Fibroblast of lung (primary cell): Measurements from ENCODE around the gene LTC4S. TPM values are rescaled to one million over a fixed set of nuclear protein-coding genes. Genes with fewer than 3 reads are reported as not detected.

Experiments used
- DNase-seq, 2 donors: peaks; one replicate each; pipeline versions ENCODE4 v3.0.0 to v3.0.0-alpha.2; 2010; ENCODE audit warnings: low read depth in 2 of 2
- H2AFZ ChIP-seq: 2 replicates; pipeline ENCODE4 v1.5.1; 2012; ENCODE audit warnings: low read length, control low read depth, inconsistent platforms
- H3K27ac ChIP-seq: 2 replicates; pipeline ENCODE4 v1.5.1; 2011; ENCODE audit warnings: low read length, control low read depth; ENCODE audit not compliant: insufficient read depth
- H3K27me3 ChIP-seq: 2 replicates; pipeline ENCODE4 v1.5.1; 2011; ENCODE audit warnings: mild to moderate bottlenecking, low read length; ENCODE audit not compliant: control insufficient read depth, insufficient read depth
- H3K36me3 ChIP-seq: 2 replicates; pipeline ENCODE4 v1.5.1; 2011; ENCODE audit warnings: low read length; ENCODE audit not compliant: control insufficient read depth, insufficient read depth
- H3K4me1 ChIP-seq: 2 replicates; pipeline ENCODE4 v1.5.1; 2011; ENCODE audit warnings: low read length; ENCODE audit not compliant: control insufficient read depth, insufficient read depth; ENCODE audit errors: extremely low read depth
- H3K4me2 ChIP-seq: 2 replicates; pipeline ENCODE4 v1.5.1; 2011; ENCODE audit warnings: low read length, control low read depth; ENCODE audit not compliant: insufficient read depth; ENCODE audit errors: extremely low read depth
- H3K4me3 ChIP-seq, 4 experiments: fragments of 200-600 bp in 1 of 4; sonication (generic) in 1 of 4; replicated peaks in 1 of 4; 2 replicates each; pipeline ENCODE4 v1.5.1; 2011 to 2016; ENCODE audit warnings: low read length in 4 of 4, low read depth in 3 of 4, mild to moderate bottlenecking in 3 of 4, control low read depth in 2 of 4, inconsistent platforms in 1 of 4, mixed read lengths in 1 of 4; ENCODE audit not compliant: insufficient read depth in 1 of 4; ENCODE audit errors: control extremely low read depth in 1 of 4
- H3K79me2 ChIP-seq: 2 replicates; pipeline ENCODE4 v1.5.1; 2012; ENCODE audit warnings: mild to moderate bottlenecking, low read length, inconsistent platforms; ENCODE audit not compliant: control insufficient read depth, insufficient read depth
- H3K9ac ChIP-seq: 2 replicates; pipeline ENCODE4 v1.5.1; 2011; ENCODE audit warnings: mild to moderate bottlenecking, low read length, control low read depth; ENCODE audit not compliant: insufficient read depth
- H3K9me3 ChIP-seq: 2 replicates; pipeline ENCODE4 v1.5.1; 2012; ENCODE audit warnings: low read depth, low read length; ENCODE audit not compliant: control insufficient read depth, insufficient read depth
- H4K20me1 ChIP-seq: 2 replicates; pipeline ENCODE4 v1.5.1; 2011; ENCODE audit warnings: low read length; ENCODE audit not compliant: control insufficient read depth, insufficient read depth; ENCODE audit errors: extremely low read depth
- CTCF ChIP-seq, 2 donors: IDR thresholded peaks in 1 of 2; conservative IDR thresholded peaks in 1 of 2; 1 replicate in 1 of 2; 2 replicates in 1 of 2; pipeline ENCODE4 v1.5.1; 2011 to 2012; ENCODE audit warnings: low read length in 2 of 2, control low read depth in 1 of 2, inconsistent platforms in 1 of 2, low read depth in 1 of 2, mild to moderate bottlenecking in 1 of 2
- EZH2 ChIP-seq: IDR thresholded peaks from 2 replicates; pipeline ENCODE4 v1.5.1; 2012; ENCODE audit warnings: low read length, control low read depth, mild to moderate bottlenecking; ENCODE audit errors: missing control alignments
- polyA plus RNA-seq, 2 donors: library from polyadenylated mRNA; depleted of rRNA in 1 of 2; stranded (reverse) in 1 of 2; unstranded in 1 of 2; fragments of >200 nt; gene quantifications; 2 replicates each; pipeline ENCODE4 v1.2.1, GENCODE V29; 2011 to 2012; ENCODE audit warnings: missing spikeins in 1 of 2
- total RNA-seq: library from RNA; depleted of rRNA; stranded (reverse); fragments of >200 nt; gene quantifications from 2 replicates; pipeline ENCODE4 v1.2.1, GENCODE V29; 2014

Gene LTC4S
- total and polyA plus RNA-seq, 2 donors (not counting 1 experiment from before 2014, with no cell fraction given): 0.32 to 0.83 TPM

- Histone ChIP-seq H4K20me1 (no peaks in the 10 kb centered on the region), H3K27ac (peak overlapping the region; percentile 18), H3K9ac (no peak overlapping the region), H3K36me3 (peaks cover 19% of the 10 kb centered on the region), H2AFZ (no peak overlapping the region), H3K4me1 (peaks cover 31% of the 10 kb centered on the region), H3K9me3 (no peaks in the 10 kb centered on the region), H3K79me2 (peaks cover 37% of the 10 kb centered on the region), H3K4me3 (no peak overlapping the region), H3K27me3 (no peaks in the 10 kb centered on the region), H3K4me2 (no peak overlapping the region)
- DNase-seq: peak in 1 of 2 donors; percentile 25
- TF ChIP-seq EZH2: no peak
- no peak for TF ChIP-seq CTCF (conservative IDR thresholded peaks at IDR 0.05 in 1 of 2, IDR thresholded peaks at IDR 0.05 in 1 of 2; ENCODE audit: low read depth in 1 of 2, low read length in 2 of 2)
These were observed 26.9 kb upstream of the LTC4S start for GRCh38 chr5:179766726-179767455.

- H3K9ac ChIP-seq: no peak overlapping the region
- no peak overlapping the region for H3K4me3 ChIP-seq
- no peak overlapping the region for H3K4me2 ChIP-seq
- TF ChIP-seq CTCF (conservative IDR thresholded peaks at IDR 0.05 in 1 of 2, IDR thresholded peaks at IDR 0.05 in 1 of 2; ENCODE audit: low read depth in 1 of 2, low read length in 2 of 2): no peak
- no peak for TF ChIP-seq EZH2
- no peaks in the 10 kb centered on the region for H4K20me1 ChIP-seq
- no peak overlapping the region for H2AFZ ChIP-seq
- H3K9me3 ChIP-seq: no peaks in the 10 kb centered on the region
- peak in 1 of 2 donors; percentile 20 for DNase-seq
- no peak overlapping the region for H3K27ac ChIP-seq
- peaks cover 26% of the 10 kb centered on the region for H3K4me1 ChIP-seq
- H3K79me2 ChIP-seq: peaks cover 34% of the 10 kb centered on the region
- H3K27me3 ChIP-seq: no peaks in the 10 kb centered on the region
- H3K36me3 ChIP-seq: peaks cover 19% of the 10 kb centered on the region
These were observed 26.2 kb upstream of the LTC4S start for GRCh38 chr5:179767496-179768100.

GRCh38 chr5:179768326-179769085, 25.3 kb upstream of the LTC4S start:
- H3K27me3 ChIP-seq: no peaks in the 10 kb centered on the region
- no peak overlapping the region for H2AFZ ChIP-seq
- H3K9me3 ChIP-seq: no peaks in the 10 kb centered on the region
- H3K36me3 ChIP-seq: peaks cover 19% of the 10 kb centered on the region
- H3K4me2 ChIP-seq: no peak overlapping the region
- H3K27ac ChIP-seq: no peak overlapping the region
- H3K79me2 ChIP-seq: peaks cover 33% of the 10 kb centered on the region
- H3K4me1 ChIP-seq: peaks cover 23% of the 10 kb centered on the region
- no peak overlapping the region for H3K9ac ChIP-seq
- DNase-seq: peak in 1 of 2 donors; percentile 25
- no peak overlapping the region for H3K4me3 ChIP-seq
- H4K20me1 ChIP-seq: no peaks in the 10 kb centered on the region
- TF ChIP-seq EZH2: no peak
- TF ChIP-seq CTCF (conservative IDR thresholded peaks at IDR 0.05 in 1 of 2, IDR thresholded peaks at IDR 0.05 in 1 of 2; ENCODE audit: low read depth in 1 of 2, low read length in 2 of 2): peak in 1 of 2 donors; percentile 10
